CD8-positive, alpha-beta memory T cell (primary cell): Measurements from ENCODE around the gene SOX11. TPM values are rescaled to one million over a fixed set of nuclear protein-coding genes. Genes with fewer than 3 reads are reported as not detected.

Source experiments
- CTCF ChIA-PET: fragments of 350-600 bp; sonication (Branson Sonifier 250); formaldehyde crosslinking; loops from one replicate; lab custom pipeline; 2021; ENCODE audit warnings: antibody characterized with exemption; lab: Charles Lee
- POLR2A ChIA-PET: fragments of 350-600 bp; sonication (Branson Sonifier 250); formaldehyde crosslinking; loops from one replicate; lab custom pipeline; 2021; ENCODE audit warnings: antibody characterized with exemption; lab: Charles Lee
- DNase-seq, 5 donors: peaks; one replicate each; pipeline versions ENCODE4 v3.0.0 to v3.0.0-alpha.2; 2020 to 2022; ENCODE audit warnings: mixed read lengths in 1 of 5
- H3K27ac ChIP-seq: one replicate; pipeline ENCODE4 v1.7.0; 2013; ENCODE audit warnings: low read depth, mild to moderate bottlenecking, low read length, moderate library complexity
- H3K27me3 ChIP-seq: 2 replicates; pipeline ENCODE4 v1.7.0; 2013; ENCODE audit warnings: low read length, mild to moderate bottlenecking; ENCODE audit not compliant: insufficient read depth, poor library complexity, severe bottlenecking
- H3K36me3 ChIP-seq: 2 replicates; pipeline ENCODE4 v1.7.0; 2013; ENCODE audit warnings: mild to moderate bottlenecking, low read length, moderate library complexity; ENCODE audit not compliant: insufficient read depth
- H3K4me1 ChIP-seq: 2 replicates; pipeline ENCODE4 v1.7.0; 2013; ENCODE audit warnings: mild to moderate bottlenecking, low read length, moderate library complexity; ENCODE audit not compliant: insufficient read depth
- H3K4me3 ChIP-seq: 2 replicates; pipeline ENCODE4 v1.7.0; 2013; ENCODE audit warnings: mild to moderate bottlenecking, low read length
- H3K9me3 ChIP-seq: 2 replicates; pipeline ENCODE4 v1.7.0; 2013; ENCODE audit warnings: mild to moderate bottlenecking, low read length
- H3K27ac Mint-ChIP-seq, 8 donors: one replicate each; pipeline ENCODE4 v1.8.0; 2020 to 2021; ENCODE audit warnings: mixed read lengths in 8 of 8, mild to moderate bottlenecking in 6 of 8, inconsistent platforms in 3 of 8, moderate library complexity in 3 of 8
- H3K27me3 Mint-ChIP-seq, 2 donors: one replicate each; pipeline ENCODE4 v1.8.0; 2020 to 2021; ENCODE audit warnings: mixed read lengths in 2 of 2, mild to moderate bottlenecking in 1 of 2, moderate library complexity in 1 of 2
- H3K36me3 Mint-ChIP-seq, 3 donors: one replicate each; pipeline ENCODE4 v1.8.0; 2020 to 2021; ENCODE audit warnings: mixed read lengths in 3 of 3, inconsistent platforms in 1 of 3, mild to moderate bottlenecking in 1 of 3
- H3K4me1 Mint-ChIP-seq, 3 donors: one replicate each; pipeline ENCODE4 v1.8.0; 2020 to 2021; ENCODE audit warnings: mixed read lengths in 3 of 3, inconsistent platforms in 1 of 3, mild to moderate bottlenecking in 1 of 3
- H3K4me3 Mint-ChIP-seq, 7 donors: one replicate each; pipeline ENCODE4 v1.8.0; 2020 to 2021; ENCODE audit warnings: mixed read lengths in 7 of 7, mild to moderate bottlenecking in 6 of 7, moderate library complexity in 4 of 7, inconsistent platforms in 2 of 7
- H3K9me3 Mint-ChIP-seq, 5 donors: one replicate each; pipeline ENCODE4 v1.8.0; 2020 to 2022; ENCODE audit warnings: mixed read lengths in 5 of 5, mild to moderate bottlenecking in 3 of 5, moderate library complexity in 2 of 5, inconsistent platforms in 1 of 5
- polyA plus RNA-seq: library from polyadenylated mRNA; unstranded; fragments of 300-500 nt; fragmentation: Illumina TruSeq; gene quantifications from one replicate; pipeline ENCODE4 v1.2.3, GENCODE V29; 2021
- total RNA-seq, 2 experiments: library from RNA; stranded (reverse); gene quantifications; one replicate each; pipeline ENCODE4 v1.2.3, GENCODE V29; 2021

SOX11 gene
- total and polyA plus RNA-seq, 3 experiments from 2014 or later, result not detected

DNA sequence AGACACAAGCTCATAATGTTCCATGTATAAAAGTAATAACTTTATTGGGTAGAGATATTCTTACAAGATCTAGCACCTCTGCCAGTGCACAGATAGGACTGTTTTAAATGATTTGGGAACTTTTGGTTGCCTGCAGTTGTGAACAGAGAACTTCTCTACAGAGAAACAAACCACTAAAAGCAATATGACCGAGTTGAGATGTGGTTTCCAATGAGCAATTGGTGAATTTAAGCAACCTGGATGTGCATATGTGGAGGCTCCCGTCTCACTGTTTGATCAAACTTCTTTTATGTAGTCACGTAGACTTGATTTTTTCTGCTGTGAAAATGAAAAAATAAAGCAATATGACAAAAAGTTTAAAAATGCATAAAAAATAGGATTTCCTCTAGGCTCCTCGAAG is 7.8 kb downstream of the SOX11 start:
- Mint-ChIP-seq H3K27ac (no peak overlapping the region), H3K4me1 (no peaks in the 10 kb centered on the region), H3K36me3 (no peaks in the 10 kb centered on the region), H3K4me3 (no peak overlapping the region), H3K9me3 (peaks cover 0 to 11% (median 7%) of the 10 kb centered on the region in 5 donors), H3K27me3 (peaks cover 33 to 56% of the 10 kb centered on the region in 2 donors)
- POLR2A ChIA-PET, result no interaction called here
- Histone ChIP-seq H3K27ac (no peak overlapping the region), H3K4me1 (no peaks in the 10 kb centered on the region), H3K9me3 (no peaks in the 10 kb centered on the region), H3K4me3 (no peak overlapping the region), H3K27me3 (peaks cover under 1% of the 10 kb centered on the region), H3K36me3 (no peaks in the 10 kb centered on the region)
- CTCF ChIA-PET, result no interaction called here
- DNase-seq, result no peak

GRCh38 chr2:5700551-5700950 is 8.4 kb downstream of the SOX11 start:
- DNase-seq, result no peak
- no peak overlapping the region for H3K4me3 Mint-ChIP-seq
- CTCF ChIA-PET, result no interaction called here

GRCh38 chr2:5701266-5701665 is 9.1 kb downstream of the SOX11 start:
- Histone ChIP-seq H3K36me3 (no peaks in the 10 kb centered on the region), H3K9me3 (no peaks in the 10 kb centered on the region), H3K27me3 (no peaks in the 10 kb centered on the region), H3K4me1 (no peaks in the 10 kb centered on the region), H3K27ac (no peak overlapping the region), H3K4me3 (no peak overlapping the region)
- no peak overlapping the region for H3K4me3 Mint-ChIP-seq
- peaks cover 30 to 45% of the 10 kb centered on the region in 2 donors for H3K27me3 Mint-ChIP-seq
- DNase-seq, result no peak
- CTCF ChIA-PET, result no interaction called here
- POLR2A ChIA-PET, result no interaction called here
- peaks cover 0 to 9% (median 5%) of the 10 kb centered on the region in 5 donors for H3K9me3 Mint-ChIP-seq
- no peak overlapping the region for H3K27ac Mint-ChIP-seq
- no peaks in the 10 kb centered on the region for H3K36me3 Mint-ChIP-seq
- no peaks in the 10 kb centered on the region for H3K4me1 Mint-ChIP-seq

More at GRCh38 chr2:5700551-5700950, 8.4 kb downstream of the SOX11 start:
- Mint-ChIP-seq H3K27me3 (peaks cover 32 to 50% of the 10 kb centered on the region in 2 donors), H3K9me3 (peaks cover 0 to 10% (median 5%) of the 10 kb centered on the region in 5 donors), H3K36me3 (no peaks in the 10 kb centered on the region), H3K4me1 (no peaks in the 10 kb centered on the region), H3K27ac (no peak overlapping the region)
- Histone ChIP-seq H3K36me3 (no peaks in the 10 kb centered on the region), H3K4me3 (no peak overlapping the region), H3K4me1 (no peaks in the 10 kb centered on the region), H3K27me3 (no peaks in the 10 kb centered on the region), H3K27ac (no peak overlapping the region), H3K9me3 (no peaks in the 10 kb centered on the region)
- POLR2A ChIA-PET, result no interaction called here

GRCh38 chr2:5703166-5703565 is 11.0 kb downstream of the SOX11 start:
- Histone ChIP-seq H3K4me1 (no peaks in the 10 kb centered on the region), H3K27me3 (no peaks in the 10 kb centered on the region), H3K9me3 (no peaks in the 10 kb centered on the region), H3K36me3 (no peaks in the 10 kb centered on the region), H3K4me3 (no peak overlapping the region), H3K27ac (no peak overlapping the region)
- POLR2A ChIA-PET, result no interaction called here
- H3K4me1 Mint-ChIP-seq, result no peaks in the 10 kb centered on the region
- H3K27ac Mint-ChIP-seq, result no peak overlapping the region
- H3K36me3 Mint-ChIP-seq, result no peaks in the 10 kb centered on the region
- CTCF ChIA-PET, result no interaction called here
- H3K27me3 Mint-ChIP-seq, result peaks cover 22 to 38% of the 10 kb centered on the region in 2 donors
- no peak for DNase-seq
- H3K4me3 Mint-ChIP-seq, result no peak overlapping the region
- peaks cover 0 to 9% (median 5%) of the 10 kb centered on the region in 5 donors for H3K9me3 Mint-ChIP-seq

DNA sequence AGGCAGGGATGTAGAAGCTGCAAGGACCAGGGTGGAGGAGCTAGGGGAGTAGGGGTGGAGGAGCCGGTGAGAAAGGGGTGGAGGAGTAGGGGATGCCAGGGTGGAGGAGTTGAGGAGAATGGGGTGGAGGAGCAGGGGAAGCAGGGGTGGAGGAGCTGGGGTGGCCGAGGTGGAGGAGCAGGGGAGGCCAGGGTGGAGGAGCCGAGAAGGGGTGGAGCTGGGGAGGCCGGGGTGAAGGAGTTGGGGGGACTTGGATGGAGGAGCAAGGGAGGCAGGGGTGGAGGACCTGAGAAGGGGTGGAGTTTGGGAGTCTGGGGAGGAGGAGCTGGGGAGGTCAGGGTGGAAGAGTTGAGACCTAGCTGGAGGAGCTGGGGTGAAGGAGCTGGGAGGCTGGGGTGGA is 13.3 kb downstream of the SOX11 start:
- H3K36me3 Mint-ChIP-seq, result no peaks in the 10 kb centered on the region
- no peaks in the 10 kb centered on the region for H3K36me3 ChIP-seq
- ChIA-PET POLR2A (no interaction called here), CTCF (no interaction called here)
- H3K27me3 ChIP-seq, result no peaks in the 10 kb centered on the region
- H3K4me1 ChIP-seq, result no peaks in the 10 kb centered on the region
- H3K4me1 Mint-ChIP-seq, result no peaks in the 10 kb centered on the region
- H3K9me3 ChIP-seq, result no peaks in the 10 kb centered on the region
- peaks cover 0 to 7% (median 3%) of the 10 kb centered on the region in 5 donors for H3K9me3 Mint-ChIP-seq
- H3K27ac Mint-ChIP-seq, result no peak overlapping the region
- no peak overlapping the region for H3K4me3 Mint-ChIP-seq
- H3K27me3 Mint-ChIP-seq, result peaks cover 7 to 16% of the 10 kb centered on the region in 2 donors
- H3K4me3 ChIP-seq, result no peak overlapping the region
- no peak for DNase-seq
- no peak overlapping the region for H3K27ac ChIP-seq

DNA sequence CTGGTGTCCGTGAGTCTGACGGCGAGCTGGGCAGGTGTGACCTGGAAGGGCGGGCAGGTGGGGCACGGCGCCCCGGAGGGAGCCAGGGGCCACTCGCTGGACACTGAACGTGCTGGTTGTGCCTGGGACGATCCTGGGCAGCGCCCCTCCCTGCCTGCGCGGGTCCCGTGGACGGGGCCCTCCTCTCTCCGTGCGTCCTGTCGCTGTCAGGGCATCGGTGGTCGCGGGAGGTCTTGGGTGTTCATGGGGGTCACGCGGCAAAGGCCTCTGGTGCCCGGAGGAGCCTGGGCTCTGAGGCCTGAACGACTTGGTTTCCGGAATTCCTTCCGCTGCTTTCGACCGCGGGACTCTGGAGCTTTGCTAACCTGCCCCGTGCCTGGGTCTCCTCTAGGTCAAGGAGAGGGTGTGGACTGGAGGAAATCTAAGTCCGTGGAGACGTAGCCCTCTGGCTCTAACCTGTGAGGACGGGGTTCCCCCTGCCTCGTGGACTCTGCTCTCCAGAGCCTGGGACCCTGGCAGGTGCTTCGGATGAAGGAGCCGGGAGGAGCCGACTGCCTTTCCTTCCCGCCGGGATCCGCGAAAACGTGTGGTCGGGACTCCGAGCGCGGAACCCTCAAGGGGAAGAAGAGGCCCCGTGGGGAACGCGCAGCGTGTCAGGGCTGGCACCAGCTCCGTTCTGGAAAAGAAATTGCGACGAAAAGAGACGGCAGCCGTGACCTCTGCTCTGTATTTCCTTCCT is 14.7 kb downstream of the SOX11 start:
- ChIA-PET CTCF (no interaction called here), POLR2A (no interaction called here)
- Mint-ChIP-seq H3K4me3 (no peak overlapping the region), H3K27me3 (peaks cover 5 to 6% of the 10 kb centered on the region in 2 donors), H3K4me1 (no peaks in the 10 kb centered on the region), H3K36me3 (no peaks in the 10 kb centered on the region), H3K27ac (no peak overlapping the region), H3K9me3 (peaks cover 0 to 7% (median 2%) of the 10 kb centered on the region in 5 donors)
- DNase-seq, result no peak
- Histone ChIP-seq H3K27me3 (no peaks in the 10 kb centered on the region), H3K4me3 (no peak overlapping the region), H3K36me3 (no peaks in the 10 kb centered on the region), H3K9me3 (no peaks in the 10 kb centered on the region), H3K27ac (no peak overlapping the region), H3K4me1 (no peaks in the 10 kb centered on the region)

- no peaks in the 10 kb centered on the region for H3K27me3 Mint-ChIP-seq
- Histone ChIP-seq H3K27me3 (no peaks in the 10 kb centered on the region), H3K9me3 (no peaks in the 10 kb centered on the region), H3K36me3 (no peaks in the 10 kb centered on the region), H3K27ac (no peak overlapping the region), H3K4me1 (no peaks in the 10 kb centered on the region), H3K4me3 (no peak overlapping the region)
- DNase-seq, result no peak
- no peak overlapping the region for H3K4me3 Mint-ChIP-seq
- no peaks in the 10 kb centered on the region for H3K36me3 Mint-ChIP-seq
- peaks cover 0 to 2% (median 0%) of the 10 kb centered on the region in 5 donors for H3K9me3 Mint-ChIP-seq
- H3K27ac Mint-ChIP-seq, result no peak overlapping the region
- ChIA-PET POLR2A (no interaction called here), CTCF (no interaction called here)
- no peaks in the 10 kb centered on the region for H3K4me1 Mint-ChIP-seq
Measured at GRCh38 chr2:5710615-5711014, 18.4 kb downstream of the SOX11 start.

DNA sequence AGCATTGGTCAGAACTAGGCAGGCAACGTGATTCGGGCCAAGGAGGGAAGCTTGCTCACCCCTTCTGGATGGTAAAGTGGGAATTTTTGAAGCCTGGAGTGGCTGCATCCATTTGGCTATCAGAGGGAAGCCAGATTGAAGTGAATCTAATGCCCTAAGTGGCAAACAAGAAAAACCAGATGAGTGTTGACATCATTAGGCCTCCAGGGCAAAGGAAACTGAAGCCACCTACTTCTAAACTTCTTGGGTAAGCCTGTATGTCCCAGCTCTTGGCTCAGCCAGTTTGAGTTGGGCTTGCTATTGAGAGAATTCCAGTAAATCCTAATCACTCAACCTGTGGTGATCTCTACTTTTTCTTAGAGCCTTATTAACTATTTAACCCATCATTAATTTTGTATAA is 20.9 kb downstream of the SOX11 start:
- H3K27me3 Mint-ChIP-seq, result no peaks in the 10 kb centered on the region
- POLR2A ChIA-PET, result no interaction called here
- CTCF ChIA-PET, result no interaction called here

More for the DNA sequence above, 20.9 kb downstream of the SOX11 start:
- Mint-ChIP-seq H3K4me1 (no peaks in the 10 kb centered on the region), H3K36me3 (no peaks in the 10 kb centered on the region), H3K27ac (no peak overlapping the region), H3K4me3 (no peak overlapping the region), H3K9me3 (peaks cover 0 to 2% (median 0%) of the 10 kb centered on the region in 5 donors)
- H3K4me3 ChIP-seq, result no peak overlapping the region
- no peaks in the 10 kb centered on the region for H3K36me3 ChIP-seq
- no peak overlapping the region for H3K27ac ChIP-seq
- no peaks in the 10 kb centered on the region for H3K9me3 ChIP-seq
- no peak for DNase-seq
- no peaks in the 10 kb centered on the region for H3K27me3 ChIP-seq
- no peaks in the 10 kb centered on the region for H3K4me1 ChIP-seq
